Measurements from ENCODE around the gene RRP1.

DNA sequence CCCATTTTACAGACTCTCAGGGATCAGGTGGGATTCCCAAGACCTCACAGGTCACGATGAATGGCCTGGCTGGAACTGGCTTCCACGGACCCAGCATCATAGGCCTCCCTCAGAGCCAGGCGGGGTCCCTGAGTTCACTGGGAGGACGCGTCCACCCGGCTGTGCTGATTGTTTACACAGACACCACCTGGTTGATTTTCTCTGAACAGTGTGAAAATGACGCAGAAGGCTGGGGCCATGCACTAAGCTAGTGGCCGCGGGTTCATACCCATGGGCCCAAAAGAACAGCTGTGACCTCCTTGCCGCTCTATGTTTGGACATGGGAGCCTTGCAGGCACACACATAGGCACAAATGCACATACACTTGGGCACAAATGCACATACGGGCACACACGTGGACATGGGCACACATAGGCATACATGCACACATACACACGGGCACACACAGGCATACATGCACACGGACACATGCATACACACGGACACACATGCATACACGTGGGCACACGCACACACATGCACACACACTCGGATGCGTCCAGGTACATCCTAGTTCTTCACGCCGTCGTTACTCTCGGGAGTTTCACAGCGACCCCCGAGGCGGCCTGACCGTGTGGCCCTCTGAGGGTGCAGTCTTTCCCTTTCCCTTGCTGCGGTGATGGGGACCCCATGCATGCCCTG is 36.5 kb upstream of the RRP1 start:
- no peak for TF ChIP-seq CTCF (IDR thresholded peaks at IDR 0.05; ENCODE audit: low read length)
- no peak for TF ChIP-seq EZH2 (IDR thresholded peaks at IDR 0.05; ENCODE audit: borderline replicate concordance, low read length)

All from OCI-LY1 (cell line).